Hematopoietic multipotent progenitor cell treated with erythropoietin and hydrocortisone succinate and interleukin-3 and kit ligand, for 4 days (in vitro differentiated cells): ENCODE measurements around the gene PCDHGB3.

Source experiments
- DNase-seq: peaks from one replicate; pipeline ENCODE4 v3.0.0-alpha.2; 2015

Gene PCDHGB3

GRCh38 chr5:141421489-141421855, 51.4 kb downstream of the PCDHGB3 start:
- DNase-seq: no peak
